ENCODE results near the gene KCNJ14. TPM values are rescaled to one million over a fixed set of nuclear protein-coding genes. Genes with fewer than 3 reads are reported as not detected.

The KCNJ14 gene
- total and polyA plus RNA-seq, 9 donors, result 0.48 to 2.2 (median 1.4) TPM

DNA sequence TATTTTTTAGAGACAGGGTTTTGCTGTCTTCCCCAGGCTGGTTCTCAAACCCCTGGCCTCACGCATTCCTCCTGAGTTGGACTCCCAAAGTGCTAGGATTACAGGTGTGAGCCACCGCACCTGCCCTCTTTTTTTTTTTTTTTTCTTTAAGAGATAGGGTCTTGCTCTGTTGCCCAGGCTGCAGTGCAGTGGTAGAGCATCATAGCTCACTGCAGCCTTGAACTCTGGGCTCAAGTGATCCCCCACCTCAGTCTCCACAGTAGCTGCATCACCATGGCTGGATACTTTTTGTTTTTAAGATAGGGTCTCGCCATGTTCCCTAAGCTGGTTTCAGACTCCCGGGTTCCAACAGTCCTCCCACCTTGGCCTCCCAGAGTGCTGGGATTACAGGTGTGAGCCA lies 1.5 kb downstream of the KCNJ14 start:
- no peak for DNase-seq
- Histone ChIP-seq H3K27ac (no peak overlapping the region), H3K36me3 (no peaks in the 10 kb centered on the region), H3K9me3 (no peaks in the 10 kb centered on the region), H3K4me3 (no peak overlapping the region), H3K27me3 (no peaks in the 10 kb centered on the region), H3K4me1 (ENCODE audit: insufficient read depth) (no peaks in the 10 kb centered on the region)
- TF ChIP-seq POLR2A (IDR thresholded peaks at IDR 0.05) (no peak), EP300 (IDR thresholded peaks at IDR 0.05) (no peak)
- TF ChIP-seq, protein P1, sequence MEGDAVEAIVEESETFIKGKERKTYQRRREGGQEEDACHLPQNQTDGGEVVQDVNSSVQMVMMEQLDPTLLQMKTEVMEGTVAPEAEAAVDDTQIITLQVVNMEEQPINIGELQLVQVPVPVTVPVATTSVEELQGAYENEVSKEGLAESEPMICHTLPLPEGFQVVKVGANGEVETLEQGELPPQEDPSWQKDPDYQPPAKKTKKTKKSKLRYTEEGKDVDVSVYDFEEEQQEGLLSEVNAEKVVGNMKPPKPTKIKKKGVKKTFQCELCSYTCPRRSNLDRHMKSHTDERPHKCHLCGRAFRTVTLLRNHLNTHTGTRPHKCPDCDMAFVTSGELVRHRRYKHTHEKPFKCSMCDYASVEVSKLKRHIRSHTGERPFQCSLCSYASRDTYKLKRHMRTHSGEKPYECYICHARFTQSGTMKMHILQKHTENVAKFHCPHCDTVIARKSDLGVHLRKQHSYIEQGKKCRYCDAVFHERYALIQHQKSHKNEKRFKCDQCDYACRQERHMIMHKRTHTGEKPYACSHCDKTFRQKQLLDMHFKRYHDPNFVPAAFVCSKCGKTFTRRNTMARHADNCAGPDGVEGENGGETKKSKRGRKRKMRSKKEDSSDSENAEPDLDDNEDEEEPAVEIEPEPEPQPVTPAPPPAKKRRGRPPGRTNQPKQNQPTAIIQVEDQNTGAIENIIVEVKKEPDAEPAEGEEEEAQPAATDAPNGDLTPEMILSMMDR (IDR thresholded peaks at IDR 0.05), result no peak
- WGBS, 3 donors, result 95 to 96% (median 96%) methylated on average over 4 of the region's 4 CpGs
- intact Hi-C loops (cut with DNase I), result no loop called here

DNA sequence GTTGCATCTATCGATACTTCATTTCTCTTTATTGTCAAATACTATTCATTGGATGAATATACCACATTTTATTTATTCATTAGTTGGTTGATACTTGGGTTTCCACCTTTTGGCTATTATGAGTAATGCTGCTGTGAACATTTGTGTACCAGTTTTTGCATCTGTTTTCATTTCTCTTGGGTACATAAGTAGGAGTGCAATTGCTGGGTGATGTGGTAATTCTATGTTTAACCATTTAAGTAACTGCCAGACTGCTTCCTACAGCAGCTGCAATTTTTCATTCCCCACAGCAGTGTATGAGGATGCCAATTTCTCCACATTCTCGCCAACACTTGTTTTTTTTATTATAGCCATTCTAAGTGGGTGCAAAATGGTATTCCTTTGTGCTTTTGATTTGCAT lies 2.6 kb downstream of the KCNJ14 start:
- no peak for TF ChIP-seq EP300 (IDR thresholded peaks at IDR 0.05)
- no peak for TF ChIP-seq POLR2A (IDR thresholded peaks at IDR 0.05)
- TF ChIP-seq, protein P1 (IDR thresholded peaks at IDR 0.05), result no peak
- DNase-seq, result no peak
- WGBS, 3 donors, result 78 to 83% (median 79%) methylated on average over 2 of the region's 2 CpGs
- Histone ChIP-seq H3K4me1 (ENCODE audit: insufficient read depth) (no peaks in the 10 kb centered on the region), H3K27ac (no peak overlapping the region), H3K36me3 (no peaks in the 10 kb centered on the region), H3K27me3 (no peaks in the 10 kb centered on the region), H3K4me3 (no peak overlapping the region), H3K9me3 (no peaks in the 10 kb centered on the region)
- intact Hi-C loops (cut with DNase I), result no loop called here

DNA sequence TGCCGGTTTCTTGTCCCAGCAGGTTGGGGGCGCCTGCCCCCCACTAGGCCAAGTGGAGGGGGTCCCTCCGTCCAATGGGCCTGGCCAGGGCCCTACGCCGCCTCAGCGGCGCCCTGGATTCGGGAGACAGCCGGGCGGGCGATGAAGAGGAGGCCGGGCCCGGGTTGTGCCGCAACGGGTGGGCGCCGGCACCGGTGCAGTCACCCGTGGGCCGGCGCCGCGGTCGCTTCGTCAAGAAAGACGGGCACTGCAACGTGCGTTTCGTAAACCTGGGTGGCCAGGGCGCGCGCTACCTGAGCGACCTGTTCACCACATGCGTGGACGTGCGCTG lies 6.2 kb downstream of the KCNJ14 start:
- H3K4me1 ChIP-seq (ENCODE audit: insufficient read depth), result no peaks in the 10 kb centered on the region
- H3K9me3 ChIP-seq, result no peaks in the 10 kb centered on the region
- no peak overlapping the region for H3K27ac ChIP-seq
- no peaks in the 10 kb centered on the region for H3K27me3 ChIP-seq
- TF ChIP-seq, protein P1 (IDR thresholded peaks at IDR 0.05), result no peak
- intact Hi-C loops (cut with DNase I), result loop anchor here in 2 of 4 donors (5.0 to 10.0 kb wide), 2 partner anchors 41 to 137 kb away; partner anchors contain the start of gene EMP3 (in 1 of the 2)
- no peaks in the 10 kb centered on the region for H3K36me3 ChIP-seq
- H3K4me3 ChIP-seq, result no peak overlapping the region
- DNase-seq, result peak in 1 of 5 donors; percentile 27
- 88 to 92% (median 91%) methylated on average over 36 of the region's 36 CpGs for whole genome bisulfite sequencing, 3 donors

DNA sequence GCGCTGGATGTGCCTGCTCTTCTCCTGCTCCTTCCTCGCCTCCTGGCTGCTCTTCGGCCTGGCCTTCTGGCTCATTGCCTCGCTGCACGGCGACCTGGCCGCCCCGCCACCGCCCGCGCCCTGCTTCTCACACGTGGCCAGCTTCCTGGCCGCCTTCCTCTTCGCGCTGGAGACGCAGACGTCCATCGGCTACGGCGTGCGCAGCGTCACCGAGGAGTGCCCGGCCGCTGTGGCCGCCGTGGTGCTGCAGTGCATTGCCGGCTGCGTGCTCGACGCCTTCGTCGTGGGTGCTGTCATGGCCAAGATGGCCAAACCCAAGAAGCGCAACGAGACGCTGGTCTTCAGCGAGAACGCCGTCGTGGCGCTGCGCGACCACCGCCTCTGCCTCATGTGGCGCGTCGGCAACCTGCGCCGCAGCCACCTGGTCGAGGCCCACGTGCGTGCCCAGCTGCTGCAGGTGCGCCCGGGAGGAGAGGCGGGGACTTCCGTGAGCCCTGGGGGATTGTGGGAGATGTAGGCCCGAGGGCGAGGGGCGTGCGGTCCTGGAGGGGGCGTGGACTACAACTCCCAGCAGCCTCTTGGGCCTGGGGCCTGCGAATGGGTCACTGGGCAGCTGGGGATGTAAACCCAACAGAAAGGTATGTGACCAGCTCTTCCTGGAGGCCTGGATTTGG lies 6.7 kb downstream of the KCNJ14 start:
- intact Hi-C loops (cut with DNase I), result loop anchor here in 2 of 4 donors (5.0 to 10.0 kb wide), 2 partner anchors 40 to 137 kb away; partner anchors contain the start of gene EMP3 (in 1 of the 2)

More for the DNA sequence above, 6.7 kb downstream of the KCNJ14 start:
- Histone ChIP-seq H3K27ac (no peak overlapping the region), H3K27me3 (no peaks in the 10 kb centered on the region), H3K9me3 (no peaks in the 10 kb centered on the region), H3K4me3 (no peak overlapping the region), H3K4me1 (ENCODE audit: insufficient read depth) (no peaks in the 10 kb centered on the region), H3K36me3 (no peaks in the 10 kb centered on the region)
- DNase-seq, result peak in 1 of 5 donors; percentile 27
- 74 to 78% (median 78%) methylated on average over 45 to 62 of the region's 62 CpGs for WGBS, 3 donors
- TF ChIP-seq POLR2A (IDR thresholded peaks at IDR 0.05) (no peak), EP300 (IDR thresholded peaks at IDR 0.05) (no peak)
- TF ChIP-seq, protein P1 (IDR thresholded peaks at IDR 0.05), result no peak
